NCI-H446 treated with DMSO at 0.1 percent for 48 hours (cell line): ENCODE data around the gene CLRN2.

ENCODE experiments used
- DNase-seq: peaks from one replicate; lab custom pipeline; 2025; lab: John Stamatoyannopoulos, UW

The CLRN2 gene, protein sequence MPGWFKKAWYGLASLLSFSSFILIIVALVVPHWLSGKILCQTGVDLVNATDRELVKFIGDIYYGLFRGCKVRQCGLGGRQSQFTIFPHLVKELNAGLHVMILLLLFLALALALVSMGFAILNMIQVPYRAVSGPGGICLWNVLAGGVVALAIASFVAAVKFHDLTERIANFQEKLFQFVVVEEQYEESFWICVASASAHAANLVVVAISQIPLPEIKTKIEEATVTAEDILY

DNA sequence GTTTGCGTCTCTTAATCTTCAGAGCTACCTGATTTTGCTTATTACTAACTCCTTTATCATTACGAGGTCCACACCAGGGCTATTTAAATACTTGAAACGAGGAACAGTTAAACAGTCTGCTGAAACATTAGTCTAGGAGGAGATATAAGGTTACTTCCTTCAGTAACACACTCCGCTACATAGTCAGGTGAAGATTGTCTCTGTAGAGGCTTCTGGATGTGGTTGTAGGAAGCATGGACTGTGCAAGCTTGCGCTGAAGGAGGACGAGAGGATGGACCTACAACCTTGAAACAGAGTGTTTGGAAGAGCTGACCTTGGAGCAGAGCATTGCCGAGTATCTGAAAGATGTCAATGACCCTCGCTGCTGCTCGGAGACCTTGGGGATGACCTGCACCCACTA lies at the start of gene CLRN2:
Gene CLRN2 (plus strand): TSS at position 301 of the 400 bp plus-strand sequence. CDS start 102 bp downstream, outside the sequence.
- DNase-seq: no peak

DNA sequence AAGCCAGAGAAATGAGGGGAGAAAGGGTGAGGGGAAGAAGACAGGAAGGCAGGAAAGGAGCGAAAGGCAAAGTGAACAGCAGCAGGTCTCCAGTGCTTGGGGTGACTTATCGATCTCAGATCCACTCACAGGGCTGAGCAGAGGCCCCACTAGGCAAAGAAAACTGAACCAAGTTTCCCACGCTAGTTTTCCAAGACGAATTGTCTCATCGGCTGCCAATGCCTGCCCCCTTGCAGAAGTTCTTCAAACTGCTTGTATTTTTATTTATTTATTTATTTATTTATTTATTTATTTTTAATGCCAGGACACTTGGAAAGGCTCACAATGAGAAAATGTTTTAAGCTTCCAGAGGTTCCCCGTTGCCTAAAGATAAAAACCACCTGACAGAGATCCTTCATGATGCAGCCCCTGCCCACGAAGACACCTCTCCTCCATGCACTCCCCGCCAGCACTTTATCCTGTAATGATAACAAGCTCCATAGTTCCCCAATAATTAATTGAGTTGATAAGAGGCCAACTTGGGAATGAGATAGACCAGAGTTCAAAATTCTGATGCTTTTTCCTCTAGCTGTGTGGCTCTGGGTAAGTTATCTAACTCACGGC lies 46.2 kb upstream of the CLRN2 start:
- no peak for DNase-seq

- no peak for DNase-seq
These were observed 44.9 kb upstream of the CLRN2 start for GRCh38 chr4:17469931-17470674.

- DNase-seq: no peak
These were observed 39.5 kb upstream of the CLRN2 start for GRCh38 chr4:17475481-17475880.

- DNase-seq: no peak
These were observed 38.1 kb upstream of the CLRN2 start for GRCh38 chr4:17476853-17477252.

DNA sequence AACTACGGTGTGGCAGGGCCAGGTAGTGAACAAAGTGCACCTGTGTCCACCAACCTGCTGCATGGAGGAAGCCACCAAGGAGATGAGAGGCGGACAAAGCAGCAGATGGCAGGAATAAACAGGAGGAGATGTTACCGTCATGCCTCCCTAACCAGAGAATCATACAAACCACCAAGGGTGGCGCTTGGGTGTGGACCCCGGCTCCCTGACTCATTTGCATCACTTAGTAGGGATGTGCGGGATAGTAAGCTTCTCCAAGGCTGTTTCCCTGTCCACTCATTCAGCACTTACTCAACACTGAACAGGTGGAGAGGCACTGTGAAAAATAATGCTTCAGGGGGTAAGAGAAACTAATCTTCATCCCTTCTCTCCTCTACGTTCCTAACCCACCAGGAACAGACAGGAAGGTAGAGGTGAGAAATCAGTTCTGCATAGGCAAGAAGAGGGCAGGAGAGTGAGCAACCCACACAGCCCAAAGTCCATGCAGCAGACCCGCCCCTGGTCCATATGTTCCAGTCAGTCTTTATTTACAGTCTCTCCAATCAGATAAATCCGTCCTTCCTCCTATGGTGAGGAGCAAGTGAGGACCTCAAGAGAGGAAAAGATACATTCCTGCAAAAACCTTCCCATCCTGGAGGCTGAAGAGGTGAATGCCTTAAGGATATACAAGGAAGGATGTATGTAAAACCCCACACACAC lies 37.0 kb upstream of the CLRN2 start:
- no peak for DNase-seq

DNA sequence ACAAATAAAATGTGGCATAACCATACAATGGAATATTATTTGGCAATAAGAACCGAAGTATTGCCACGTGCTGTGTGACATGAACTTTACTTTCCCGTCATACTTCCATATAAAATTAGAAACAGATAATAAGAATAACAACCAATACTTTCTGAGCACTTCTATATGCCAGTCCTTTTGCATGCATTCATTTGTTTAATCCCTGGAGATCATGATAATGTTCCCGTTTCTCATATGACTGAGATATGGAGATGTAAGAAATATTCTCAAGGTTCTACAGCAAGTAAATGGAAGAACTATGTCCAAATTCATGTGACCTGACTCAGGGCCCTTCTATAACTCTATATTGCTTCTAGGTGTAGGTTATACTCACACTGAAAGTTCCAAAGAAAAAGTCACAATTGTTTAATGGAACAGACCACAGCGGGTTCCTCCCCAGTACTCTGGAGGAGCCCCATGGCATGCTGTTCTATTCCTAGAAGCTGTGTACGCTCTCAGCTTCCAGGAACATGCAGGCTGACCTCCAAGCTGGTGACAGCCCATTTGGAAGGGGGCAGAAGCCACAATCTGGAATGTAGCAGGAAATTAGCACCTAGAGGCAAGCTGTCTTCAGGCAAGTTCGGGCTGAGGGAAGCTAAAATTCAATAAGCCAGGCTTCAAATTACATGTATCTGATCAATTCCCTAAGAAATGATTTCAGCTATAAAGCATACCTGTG lies 34.6 kb upstream of the CLRN2 start:
- DNase-seq: no peak

GRCh38 chr4:17480955-17481354 lies 34.0 kb upstream of the CLRN2 start:
- no peak for DNase-seq

DNA sequence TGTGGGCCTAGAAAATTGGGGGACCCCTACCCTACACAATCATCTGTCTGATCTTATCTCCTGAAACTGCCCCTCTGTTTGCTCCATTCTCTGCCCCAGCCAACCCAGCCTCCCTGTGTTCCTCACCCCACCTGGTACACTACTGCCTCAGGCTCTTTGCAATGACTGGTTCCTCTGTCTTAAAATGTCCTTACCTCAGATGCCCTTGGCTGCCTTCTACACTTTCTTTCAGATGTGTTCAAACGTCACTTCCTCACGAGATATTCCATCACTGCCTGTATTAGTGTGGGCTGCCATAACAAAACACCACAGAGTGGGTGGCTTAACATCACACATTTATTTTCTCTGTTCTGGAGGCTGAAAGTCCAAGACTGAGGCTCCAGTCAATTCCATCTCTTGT lies 32.2 kb upstream of the CLRN2 start:
- no peak for DNase-seq

DNA sequence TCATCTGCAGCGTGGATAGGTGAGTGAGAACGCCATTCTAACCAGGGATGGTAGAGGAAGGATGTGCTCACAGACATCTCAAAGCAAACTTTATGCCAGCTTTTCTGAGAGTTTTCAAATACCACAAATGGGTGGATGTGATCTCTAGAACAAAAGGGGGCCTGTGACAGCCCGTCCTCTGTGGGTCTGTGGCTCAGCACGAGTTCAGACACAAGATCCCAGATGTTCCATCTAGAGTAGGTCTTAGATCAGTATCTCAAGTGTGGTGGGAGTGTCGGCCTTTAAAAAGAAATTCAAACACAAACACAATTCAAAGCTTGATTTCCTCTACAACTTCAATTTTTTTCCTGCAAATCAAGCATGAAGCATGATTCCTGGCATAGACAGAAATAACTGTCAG lies 25.8 kb upstream of the CLRN2 start:
- DNase-seq: no peak

DNA sequence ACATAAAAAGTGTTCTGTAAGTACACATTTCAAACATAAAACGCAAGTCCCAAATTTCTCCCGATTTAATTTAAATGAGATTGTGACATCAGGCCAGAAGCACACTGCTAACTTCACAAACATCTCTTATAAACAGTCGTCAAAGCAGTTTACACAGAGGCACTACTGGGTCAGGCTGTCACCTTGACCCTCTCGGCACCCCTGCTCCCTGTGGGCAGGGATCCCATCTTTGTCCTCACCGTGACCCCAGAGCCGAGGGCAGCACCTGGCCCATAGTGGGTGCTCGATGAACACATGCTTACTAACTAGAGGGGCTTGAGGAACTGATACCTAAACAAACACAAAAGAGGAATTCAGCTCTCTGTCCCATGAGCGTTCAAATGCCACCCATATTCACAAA lies 25.2 kb upstream of the CLRN2 start:
- no peak for DNase-seq

- DNase-seq: no peak
These were observed 24.3 kb upstream of the CLRN2 start for GRCh38 chr4:17490575-17491059.

DNA sequence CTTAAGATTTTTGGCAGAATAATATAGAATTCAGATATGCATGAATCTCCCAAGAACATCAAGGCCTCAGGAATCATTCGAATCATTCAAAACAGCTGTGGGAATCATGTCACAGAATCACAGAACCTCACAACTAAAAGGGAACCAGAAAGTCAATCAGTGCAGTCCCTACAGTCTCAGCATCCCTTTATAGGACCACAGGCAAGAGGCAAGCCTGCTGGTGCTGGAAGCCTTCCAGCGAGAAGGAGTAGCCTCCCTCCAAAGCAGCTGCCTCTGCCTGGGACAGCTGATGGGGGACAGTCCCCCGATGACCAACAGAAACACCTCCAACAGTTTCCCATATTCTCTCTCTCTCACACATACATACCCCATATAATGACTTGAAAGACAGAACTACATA lies 23.8 kb upstream of the CLRN2 start:
- DNase-seq: no peak

DNA sequence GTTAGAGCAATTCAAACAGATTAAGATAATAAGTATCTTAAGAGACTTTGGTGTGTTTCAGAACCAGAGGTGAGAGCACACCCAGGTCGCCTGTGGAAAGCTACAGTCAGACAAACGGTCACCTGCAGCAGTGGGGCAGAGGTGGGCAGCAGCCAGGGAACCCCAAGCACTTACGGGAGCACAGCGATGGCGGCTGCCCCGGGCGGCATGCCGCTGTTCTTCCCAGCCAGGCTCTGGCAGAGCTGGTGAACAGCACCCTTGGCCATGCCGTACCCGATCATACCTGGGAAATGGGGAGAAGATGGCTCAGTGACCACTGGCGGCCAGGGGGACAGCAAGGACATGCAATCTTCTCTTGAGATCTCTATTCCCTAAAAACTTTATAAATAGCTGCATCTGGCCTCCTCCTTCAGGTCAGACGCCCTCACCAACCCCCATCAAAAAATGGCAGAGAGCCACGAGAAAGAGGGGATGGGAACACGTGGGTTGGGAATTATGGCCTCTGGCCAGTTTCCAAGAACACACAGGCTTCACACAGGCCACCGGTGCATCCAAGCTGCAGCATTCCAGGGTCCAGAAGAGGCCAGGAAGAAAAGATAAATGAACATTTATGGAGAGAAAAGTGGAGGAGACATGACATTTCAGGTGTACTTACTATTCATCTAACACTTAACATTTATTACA lies 22.8 kb upstream of the CLRN2 start:
- no peak for DNase-seq

GRCh38 chr4:17492876-17493275 lies 22.1 kb upstream of the CLRN2 start:
- DNase-seq: no peak

DNA sequence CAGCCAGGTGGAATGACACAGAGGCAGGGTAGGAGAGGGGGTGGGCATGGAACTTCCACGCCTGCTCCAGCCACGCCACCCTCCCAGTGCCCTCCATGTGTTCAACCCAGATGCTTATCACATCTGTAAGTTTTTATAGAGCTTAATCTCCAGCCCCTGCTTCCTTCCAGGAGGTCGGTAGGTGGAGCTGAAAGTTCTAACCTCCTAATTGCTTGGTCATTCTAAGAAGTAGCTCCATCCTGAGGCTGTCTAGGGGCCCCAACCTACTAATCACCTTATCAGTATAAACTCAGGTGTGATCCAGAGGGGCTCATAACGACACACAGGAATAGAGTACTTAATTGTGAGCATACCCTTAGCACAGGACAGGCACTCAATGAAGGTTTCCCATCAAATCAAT lies 21.3 kb upstream of the CLRN2 start:
- no peak for DNase-seq

GRCh38 chr4:17494258-17495190 lies 20.4 kb upstream of the CLRN2 start:
- no peak for DNase-seq

GRCh38 chr4:17497890-17498523 lies 17.0 kb upstream of the CLRN2 start:
- DNase-seq: no peak

DNA sequence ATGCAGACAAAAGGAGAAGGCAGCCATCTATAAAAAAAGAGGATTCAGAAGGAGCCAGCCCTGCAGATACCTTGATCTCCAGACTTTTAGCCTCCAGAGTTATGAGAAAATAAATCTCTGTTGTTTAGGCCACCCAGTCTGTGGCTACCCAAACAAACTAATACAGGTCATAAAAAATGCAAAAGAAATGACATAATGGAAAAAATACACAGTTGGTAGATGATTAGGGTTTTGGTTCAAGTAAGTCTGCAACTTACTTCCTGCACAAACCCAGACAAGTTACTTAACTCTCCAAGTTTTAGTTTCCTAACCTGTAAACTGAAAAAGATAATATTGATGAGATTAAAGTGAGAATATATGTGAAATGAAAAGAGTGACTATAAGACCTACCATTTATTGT lies 14.4 kb upstream of the CLRN2 start:
- no peak for DNase-seq

DNA sequence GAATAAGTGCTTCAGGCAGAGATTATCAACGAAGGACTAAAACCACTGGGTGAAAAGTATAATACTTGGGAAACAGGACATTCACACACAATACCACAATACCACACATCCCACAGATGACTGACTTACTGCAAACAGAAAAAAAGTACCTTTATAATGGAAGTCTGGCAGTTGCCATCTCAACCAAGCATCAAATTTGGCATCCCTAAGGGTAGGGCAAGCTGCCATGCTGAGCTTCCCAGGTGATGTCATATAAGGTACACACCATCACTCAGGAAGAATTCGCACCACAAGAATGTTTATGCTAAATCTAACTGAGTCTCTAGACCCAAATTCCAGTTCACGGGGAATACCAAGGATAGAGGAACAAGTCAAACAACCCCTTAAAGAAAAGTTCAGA lies 12.2 kb upstream of the CLRN2 start:
- no peak for DNase-seq
